AG08395 (cell line): ENCODE results near the gene KRT80.

Experiments
- DNase-seq: peaks from one replicate; pipeline ENCODE4 v3.0.0; 2012; ENCODE audit warnings: mixed read lengths, low spot score

KRT80 gene

GRCh38 chr12:52179396-52179973, 12.3 kb downstream of the KRT80 start:
- DNase-seq, result no peak

- DNase-seq, result no peak
Measured at GRCh38 chr12:52178984-52179383, 12.8 kb downstream of the KRT80 start.

GRCh38 chr12:52178443-52178842, 13.4 kb downstream of the KRT80 start:
- no peak for DNase-seq

DNA sequence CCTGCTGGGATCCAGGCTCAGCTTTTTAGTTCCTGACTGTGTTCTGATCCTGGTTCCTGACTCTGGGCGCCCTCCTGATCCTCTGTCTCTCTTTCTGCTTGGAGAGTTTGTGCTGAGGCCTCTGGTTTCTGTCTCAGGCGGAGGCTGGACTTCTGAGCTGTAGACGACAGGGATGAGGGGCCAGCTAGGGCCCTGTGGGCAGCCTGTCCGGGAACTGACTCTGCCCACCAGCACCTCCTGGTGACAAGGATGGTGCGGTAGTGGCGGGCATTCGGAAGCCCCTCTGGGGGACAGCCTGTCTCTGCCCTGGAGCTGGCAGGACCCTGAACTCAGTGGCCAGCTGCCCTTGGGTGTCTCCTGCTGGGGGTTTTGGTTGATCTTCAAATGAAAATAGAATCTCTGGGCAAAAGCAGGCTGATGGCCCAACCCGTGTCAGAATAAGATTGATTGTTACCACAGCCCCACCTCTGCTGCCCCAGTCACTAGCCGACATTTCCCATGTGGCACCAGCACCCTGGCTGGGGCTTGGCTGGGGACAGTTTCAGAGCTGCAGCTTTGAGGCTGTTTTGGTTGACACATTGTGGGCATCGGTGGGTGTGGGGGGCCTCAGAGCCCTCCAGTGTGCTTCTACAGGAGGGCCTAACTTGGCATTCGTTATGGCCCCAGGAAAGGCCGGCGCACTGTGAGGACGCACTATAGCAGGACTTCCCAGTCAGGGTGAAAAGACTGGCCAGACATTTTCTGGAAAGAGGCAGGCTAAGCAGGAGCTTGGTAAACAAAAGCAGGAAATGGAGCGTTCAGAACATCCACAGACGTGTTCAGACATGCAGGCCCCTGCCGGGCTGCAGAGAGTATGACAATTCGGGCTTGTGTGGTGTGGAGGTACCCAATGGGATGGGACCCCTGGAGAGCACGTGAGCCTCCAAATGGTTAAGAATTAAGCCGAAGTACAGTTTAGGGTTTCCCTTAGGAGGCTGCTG, 16.2 kb downstream of the KRT80 start:
- DNase-seq, result no peak

- no peak for DNase-seq
Measured at GRCh38 chr12:52173526-52173925, 18.3 kb downstream of the KRT80 start.

- no peak for DNase-seq
Measured at GRCh38 chr12:52172956-52173355, 18.9 kb downstream of the KRT80 start.

DNA sequence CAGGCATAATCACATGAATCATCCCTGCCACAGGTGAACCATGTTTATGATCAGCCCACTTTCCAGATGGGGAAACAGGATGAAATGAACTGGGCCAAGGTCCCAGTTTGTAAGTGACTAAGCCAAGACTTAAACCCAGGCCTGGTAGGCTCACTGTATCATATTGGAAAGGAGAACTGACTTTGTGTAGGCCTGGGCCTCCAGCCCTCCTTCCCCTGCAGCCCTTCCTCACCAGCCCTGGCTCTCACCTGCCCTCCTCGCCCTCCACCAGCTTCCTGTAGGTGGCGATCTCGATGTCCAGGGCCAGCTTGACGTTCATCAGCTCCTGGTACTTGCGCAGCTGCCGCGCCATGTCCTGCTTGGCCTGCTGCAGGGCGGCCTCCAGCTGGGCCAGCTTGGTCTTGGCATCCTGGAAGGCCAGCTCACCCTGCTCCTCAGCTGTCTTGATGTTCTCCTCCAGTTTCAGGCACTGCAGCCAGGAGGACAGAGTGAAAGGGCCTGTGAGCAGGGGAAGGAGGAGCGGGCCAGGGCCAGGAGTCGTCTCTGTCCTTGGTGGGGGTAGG, 19.8 kb downstream of the KRT80 start:
- DNase-seq, result no peak

DNA sequence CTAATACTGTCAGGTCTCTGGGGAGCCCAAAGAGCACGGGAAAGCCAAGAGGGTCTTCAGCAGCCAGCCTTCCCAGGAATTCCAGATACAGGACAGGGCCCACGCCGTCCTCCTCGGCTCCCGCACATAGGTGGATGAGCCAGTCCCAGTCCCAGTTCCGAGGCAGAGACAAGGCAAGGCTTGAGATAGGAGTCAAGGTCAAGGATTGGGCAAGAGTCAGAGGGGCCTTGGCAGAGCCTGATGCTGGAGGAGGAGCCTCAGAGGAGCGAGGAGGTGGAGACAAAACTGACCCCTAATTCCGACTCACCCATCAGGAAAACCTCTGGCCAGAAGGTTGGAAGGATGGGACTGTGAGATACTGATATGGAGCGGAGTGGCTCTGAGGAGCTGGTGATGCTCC, 21.0 kb downstream of the KRT80 start:
- DNase-seq, result no peak

DNA sequence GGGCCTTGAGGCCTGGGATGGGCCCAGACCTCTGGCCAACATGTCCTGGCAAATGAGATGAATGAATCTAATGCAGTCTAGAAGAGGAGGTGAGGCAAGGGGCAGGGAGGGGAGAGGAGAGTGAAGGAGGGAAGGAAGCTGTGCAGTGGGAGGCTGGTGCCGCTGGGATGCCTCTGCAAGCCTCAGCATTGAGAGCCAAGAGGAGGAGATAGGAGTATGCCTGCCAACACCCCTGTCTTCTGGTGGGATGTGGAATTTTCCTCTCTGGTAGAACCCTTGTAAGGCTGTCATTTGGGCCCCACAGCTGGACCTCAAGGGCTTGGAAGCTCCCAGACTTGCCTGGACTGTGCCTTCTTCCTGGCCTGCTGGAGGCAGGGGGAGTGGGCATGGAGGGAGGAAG, 21.9 kb downstream of the KRT80 start:
- no peak for DNase-seq

DNA sequence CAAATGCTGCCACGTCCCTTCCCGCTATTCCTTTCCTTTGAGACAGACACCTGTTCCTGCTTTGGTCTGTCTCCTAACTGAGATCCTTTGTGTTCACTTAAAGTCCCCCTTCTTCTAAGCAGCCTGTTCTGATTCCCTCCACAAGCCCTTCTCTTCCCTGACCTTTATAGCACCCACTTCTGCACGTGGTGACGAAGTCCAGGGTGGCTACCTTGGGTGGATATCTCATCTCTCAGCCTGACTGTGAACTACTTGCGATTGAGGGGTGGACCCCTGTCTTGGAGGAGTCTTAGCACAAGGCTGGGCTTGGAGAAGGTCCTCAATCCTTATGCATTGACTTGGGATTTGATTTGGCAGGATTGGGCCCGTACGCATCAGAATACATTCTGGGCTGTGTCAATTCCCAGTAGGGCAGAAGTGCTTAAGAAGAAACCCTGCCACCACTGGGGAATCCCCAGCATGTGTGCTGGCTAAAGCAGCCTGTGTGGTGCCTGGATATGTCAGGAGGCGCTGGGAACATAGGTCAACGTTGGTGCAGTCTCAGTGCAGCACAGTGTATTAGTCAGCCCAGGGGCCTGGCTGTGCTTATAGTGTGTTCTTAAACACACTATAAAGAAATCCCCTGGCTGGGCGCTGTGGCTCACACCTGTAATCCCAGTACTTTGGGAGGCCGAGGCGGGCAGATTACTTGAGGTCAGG, 23.6 kb downstream of the KRT80 start:
- no peak for DNase-seq

GRCh38 chr12:52167526-52167925, 24.3 kb downstream of the KRT80 start:
- DNase-seq, result no peak

DNA sequence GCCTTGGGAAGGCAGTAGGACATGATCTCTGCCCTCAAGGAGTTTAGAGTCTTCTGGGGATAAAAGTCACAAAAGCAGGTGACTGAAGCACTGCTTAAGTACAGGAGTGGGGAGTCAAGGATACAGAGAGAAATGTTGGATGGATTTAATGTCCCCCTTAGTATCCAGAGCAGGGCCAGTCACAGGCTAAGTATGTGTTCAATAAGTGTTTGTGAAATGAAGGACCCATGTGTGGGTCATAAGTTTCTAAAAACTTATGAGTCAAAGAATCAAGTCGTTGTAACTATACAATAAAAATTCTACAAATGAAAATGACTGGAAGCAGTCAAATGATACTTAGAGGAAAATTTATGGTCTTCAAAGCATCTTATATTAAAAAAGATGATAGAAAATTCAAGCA, 25.1 kb downstream of the KRT80 start:
- DNase-seq, result no peak

DNA sequence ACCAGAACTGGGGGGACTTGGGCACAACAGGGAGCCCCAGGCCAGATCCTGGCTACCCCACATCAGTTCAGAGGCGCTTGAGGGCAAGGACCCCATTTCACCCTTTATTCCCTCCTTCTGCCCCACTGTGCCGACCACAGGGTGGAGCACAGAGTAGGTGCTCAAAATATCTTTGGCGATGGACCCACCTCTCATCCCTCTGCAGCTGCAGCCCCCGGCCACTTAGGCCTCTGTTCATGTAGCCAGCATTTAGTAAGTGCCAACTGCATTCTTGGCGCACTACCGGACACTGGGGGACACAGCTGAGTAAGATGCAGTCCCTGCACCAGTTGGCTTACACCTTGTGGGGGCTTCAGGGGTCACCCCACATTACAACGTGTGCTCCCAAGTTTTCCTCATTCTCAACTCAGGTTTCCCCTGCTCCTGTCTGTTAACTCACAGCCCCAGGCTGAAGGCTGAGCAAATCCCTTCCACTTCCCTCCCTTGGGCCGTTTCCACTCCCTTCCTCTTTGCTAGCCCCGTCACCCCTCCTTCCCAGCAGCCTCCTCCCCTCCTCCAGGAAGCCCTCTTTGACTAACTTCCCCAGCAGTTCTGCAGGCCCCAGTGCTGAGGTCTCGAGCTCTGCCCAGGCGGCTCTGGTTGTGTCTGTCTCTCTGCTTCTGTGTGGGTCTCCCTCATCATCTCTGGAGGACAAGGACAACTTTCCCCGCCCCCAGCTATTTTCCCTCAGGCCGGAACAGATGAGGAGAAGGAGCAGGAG, 26.5 kb downstream of the KRT80 start:
- DNase-seq, result no peak

GRCh38 chr12:52164624-52165023, 27.2 kb downstream of the KRT80 start:
- DNase-seq, result no peak

DNA sequence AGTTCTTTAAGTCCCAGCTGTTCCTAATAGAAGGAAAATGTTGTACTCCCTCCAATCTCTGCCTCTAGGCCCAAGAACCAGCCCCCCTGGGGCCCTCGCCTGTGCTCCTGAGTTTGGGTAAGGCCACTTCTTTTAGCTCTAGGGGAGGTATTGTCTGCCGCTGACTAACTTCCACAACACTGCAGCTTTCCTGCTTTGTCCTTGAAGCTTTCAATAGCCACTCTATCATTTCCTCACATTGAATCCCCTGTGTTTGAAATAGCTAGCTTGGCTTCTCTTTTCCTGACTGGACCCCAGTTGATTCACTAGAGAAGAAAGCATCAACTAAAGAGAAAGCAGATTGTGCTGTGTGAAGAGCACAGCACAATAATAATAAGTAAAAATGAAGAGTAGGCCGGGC, 28.8 kb downstream of the KRT80 start:
- DNase-seq, result no peak

- DNase-seq, result no peak
Measured at GRCh38 chr12:52160200-52160599, 31.6 kb downstream of the KRT80 start.

GRCh38 chr12:52157566-52158150, 34.2 kb downstream of the KRT80 start:
- DNase-seq, result no peak

- DNase-seq, result peak; percentile 73
Measured at GRCh38 chr12:52156757-52157565, 34.9 kb downstream of the KRT80 start.

DNA sequence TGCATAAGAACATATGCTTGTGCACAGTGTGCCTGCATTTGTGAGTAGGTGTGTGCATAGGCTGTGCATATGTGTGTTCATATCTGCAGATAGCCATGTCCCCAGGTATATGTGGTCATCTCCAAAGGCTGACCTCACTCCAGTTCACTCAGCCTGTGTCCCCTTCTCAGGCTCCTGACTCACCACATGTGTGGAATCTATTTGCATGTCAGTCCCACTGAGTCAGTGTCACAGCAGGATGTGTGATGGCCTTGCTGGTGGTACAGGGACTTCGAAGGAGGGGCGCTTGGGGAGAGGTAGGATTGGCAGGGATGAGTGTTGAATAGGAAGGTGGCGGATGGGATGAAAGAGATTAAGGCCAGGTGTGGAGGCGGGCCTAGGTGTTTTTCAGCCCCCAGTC, 35.5 kb downstream of the KRT80 start:
- no peak for DNase-seq

GRCh38 chr12:52155048-52155868, 36.6 kb downstream of the KRT80 start:
- DNase-seq, result peak; percentile 41
